Lung (tissue), 12 donors: ENCODE results near the gene BDKRB2. TPM values are rescaled to one million over a fixed set of nuclear protein-coding genes. Genes with fewer than 3 reads are reported as not detected.

Source experiments
- ATAC-seq: fragments of 200-7000 bp; cut with Tn5 transposase; one replicate; pipeline ENCODE4 v1.9.1; 2020; ENCODE audit warnings: moderate number of reproducible peaks; ENCODE audit not compliant: insufficient read depth, low FRiP score
- DNase-seq, 3 donors: peaks; one replicate each; pipeline ENCODE4 v3.0.0-alpha.2; 2013 to 2017
- H3K27ac ChIP-seq, 2 donors: one replicate each; pipeline ENCODE4 v1.5.1; 2013; ENCODE audit warnings: mild to moderate bottlenecking in 2 of 2, moderate library complexity in 2 of 2, control low read depth in 1 of 2, inconsistent platforms in 1 of 2, low read depth in 1 of 2, low read length in 1 of 2
- H3K27me3 ChIP-seq, 3 donors: one replicate each; pipeline ENCODE4 v1.5.1; 2013; ENCODE audit warnings: low read length in 2 of 3; ENCODE audit not compliant: control insufficient read depth in 3 of 3, insufficient read depth in 3 of 3
- H3K36me3 ChIP-seq, 4 donors: one replicate each; pipeline ENCODE4 v1.5.1; 2013; ENCODE audit warnings: low read length in 4 of 4, mild to moderate bottlenecking in 1 of 4, moderate library complexity in 1 of 4; ENCODE audit not compliant: control insufficient read depth in 4 of 4, insufficient read depth in 4 of 4
- H3K4me1 ChIP-seq, 5 donors: one replicate each; pipeline ENCODE4 v1.5.1; 2013; ENCODE audit warnings: low read length in 5 of 5, mild to moderate bottlenecking in 2 of 5, moderate library complexity in 1 of 5; ENCODE audit not compliant: control insufficient read depth in 5 of 5, insufficient read depth in 5 of 5
- H3K4me3 ChIP-seq: one replicate; pipeline ENCODE4 v1.5.1; 2013; ENCODE audit warnings: mild to moderate bottlenecking, control low read depth, moderate library complexity
- H3K9ac ChIP-seq, 2 donors: one replicate each; pipeline ENCODE4 v1.5.1; 2013; ENCODE audit warnings: low read length in 2 of 2, control low read depth in 1 of 2; ENCODE audit not compliant: insufficient read depth in 1 of 2
- H3K9me3 ChIP-seq, 4 donors: one replicate each; pipeline ENCODE4 v1.5.1; 2013; ENCODE audit warnings: low read length in 3 of 4, mild to moderate bottlenecking in 1 of 4, moderate library complexity in 1 of 4; ENCODE audit not compliant: control insufficient read depth in 4 of 4, insufficient read depth in 3 of 4
- WGBS, 2 donors: extraction: QIAGEN DNeasy Blood & Tissue Kit; methylation state at CpG; one replicate each; pipeline ENCODE4 v1.1.7; 2013; 5-methylcytosine and 5-hydroxymethylcytosine counted together
- polyA plus RNA-seq, 2 donors: library from polyadenylated mRNA; stranded (reverse); fragments of 200-250 nt; gene quantifications; one replicate each; pipeline ENCODE4 v1.2.1, GENCODE V29; 2013
- total RNA-seq, 2 donors: library from RNA; depleted of rRNA in 1 of 2; stranded (reverse); fragments of >200 nt in 1 of 2; gene quantifications; one replicate each; pipeline ENCODE4 v1.2.1, GENCODE V29; 2014 to 2021
- TF ChIP-seq, protein P1 (sequence below): IDR thresholded peaks from 2 replicates; pipeline ENCODE4 v1.5.1; 2012; ENCODE audit warnings: mild to moderate bottlenecking; ENCODE audit errors: control extremely low read depth, extremely low read depth
- donor health status: control.
- donor health status: control.
- donor health status: Bipolar disorder and iron deficiency.
- donor health status: healthy.
- donor health status: DM: yes; HTN: yes; CAD: no.

The BDKRB2 gene
- total and polyA plus RNA-seq, 4 donors: 0.77 to 5.8 (median 2.4) TPM

- DNase-seq: no peak
- TF ChIP-seq, protein P1, sequence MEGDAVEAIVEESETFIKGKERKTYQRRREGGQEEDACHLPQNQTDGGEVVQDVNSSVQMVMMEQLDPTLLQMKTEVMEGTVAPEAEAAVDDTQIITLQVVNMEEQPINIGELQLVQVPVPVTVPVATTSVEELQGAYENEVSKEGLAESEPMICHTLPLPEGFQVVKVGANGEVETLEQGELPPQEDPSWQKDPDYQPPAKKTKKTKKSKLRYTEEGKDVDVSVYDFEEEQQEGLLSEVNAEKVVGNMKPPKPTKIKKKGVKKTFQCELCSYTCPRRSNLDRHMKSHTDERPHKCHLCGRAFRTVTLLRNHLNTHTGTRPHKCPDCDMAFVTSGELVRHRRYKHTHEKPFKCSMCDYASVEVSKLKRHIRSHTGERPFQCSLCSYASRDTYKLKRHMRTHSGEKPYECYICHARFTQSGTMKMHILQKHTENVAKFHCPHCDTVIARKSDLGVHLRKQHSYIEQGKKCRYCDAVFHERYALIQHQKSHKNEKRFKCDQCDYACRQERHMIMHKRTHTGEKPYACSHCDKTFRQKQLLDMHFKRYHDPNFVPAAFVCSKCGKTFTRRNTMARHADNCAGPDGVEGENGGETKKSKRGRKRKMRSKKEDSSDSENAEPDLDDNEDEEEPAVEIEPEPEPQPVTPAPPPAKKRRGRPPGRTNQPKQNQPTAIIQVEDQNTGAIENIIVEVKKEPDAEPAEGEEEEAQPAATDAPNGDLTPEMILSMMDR: no peak
- H3K27me3 ChIP-seq: no peaks in the 10 kb centered on the region
- H3K4me1 ChIP-seq: peaks cover 0 to 21% (median 9%) of the 10 kb centered on the region in 5 donors
- H3K27ac ChIP-seq: peak overlapping the region in 1 of 2 donors; percentile 15
- 67 to 80% methylated on average over 8 of the region's 8 CpGs for WGBS, 2 donors
- H3K4me3 ChIP-seq: no peak overlapping the region
- no peak overlapping the region for H3K9ac ChIP-seq
- ATAC-seq: no peak
- H3K36me3 ChIP-seq: no peaks in the 10 kb centered on the region
- H3K9me3 ChIP-seq: no peaks in the 10 kb centered on the region
Observed at GRCh38 chr14:96195441-96196081, 9.1 kb upstream of the BDKRB2 start.

DNA sequence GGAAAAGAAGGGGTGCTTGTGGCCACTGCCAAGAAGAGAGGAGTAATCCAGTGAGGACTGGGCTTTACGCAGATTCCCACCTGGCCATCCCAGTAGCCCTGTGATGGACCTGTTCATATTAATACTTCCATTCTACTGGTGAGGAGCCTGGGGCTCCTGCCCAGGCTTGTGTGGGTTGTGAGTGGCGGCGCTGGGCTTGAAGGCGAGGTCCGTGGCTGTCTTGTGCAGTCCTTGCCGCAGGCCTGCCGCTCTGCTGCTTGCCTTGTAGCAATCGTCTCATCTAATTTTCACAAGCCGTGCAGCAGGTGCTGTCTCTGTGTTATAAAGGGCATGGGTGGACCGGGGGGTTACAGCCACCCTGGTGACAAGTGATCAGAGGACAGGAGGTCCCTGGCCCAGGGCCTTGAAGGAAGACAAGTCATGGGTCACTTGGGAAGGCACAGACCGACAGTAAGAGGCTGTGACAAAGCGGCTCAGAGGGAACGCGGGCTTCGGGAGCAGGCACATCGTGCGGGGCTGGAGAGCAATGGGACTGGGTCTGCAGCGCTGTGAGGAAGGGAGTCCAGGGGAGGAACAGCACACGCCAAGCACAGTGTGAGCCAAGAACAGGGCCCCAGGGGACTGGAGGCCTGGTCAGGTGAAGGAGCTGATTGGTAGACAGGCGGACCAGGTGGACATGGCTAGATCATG, 7.3 kb upstream of the BDKRB2 start:
- ATAC-seq: no peak
- H3K9ac ChIP-seq: no peak overlapping the region
- H3K4me3 ChIP-seq: no peak overlapping the region
- no peaks in the 10 kb centered on the region for H3K36me3 ChIP-seq
- H3K27me3 ChIP-seq: no peaks in the 10 kb centered on the region
- 93 to 94% methylated on average over 20 of the region's 20 CpGs for WGBS, 2 donors
- H3K27ac ChIP-seq: peak overlapping the region in 1 of 2 donors; percentile 14
- H3K4me1 ChIP-seq: peaks cover 0 to 21% (median 9%) of the 10 kb centered on the region in 5 donors
- TF ChIP-seq, protein P1: no peak
- H3K9me3 ChIP-seq: no peaks in the 10 kb centered on the region
- DNase-seq: no peak

DNA sequence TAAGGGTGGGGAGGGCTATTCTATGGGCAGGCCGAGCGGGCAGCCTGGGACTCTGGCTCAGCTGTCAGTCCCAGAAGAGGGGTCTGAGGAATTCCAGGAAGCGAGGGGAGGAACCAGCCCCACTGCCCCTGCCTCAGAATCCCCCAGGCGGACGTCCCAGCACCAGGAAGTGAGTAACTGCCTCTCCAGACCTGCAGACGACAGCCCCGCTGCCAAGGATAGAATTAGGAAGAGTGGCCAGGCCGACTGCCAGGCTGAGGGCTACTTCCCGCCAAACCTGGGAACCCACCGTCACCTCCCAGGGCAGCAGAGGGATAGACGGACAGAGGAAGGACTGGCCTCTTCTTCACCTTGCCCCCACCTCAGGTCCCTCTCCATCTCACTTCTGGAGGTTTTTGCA, 6.7 kb upstream of the BDKRB2 start:
- WGBS, 2 donors: 41 to 44% methylated on average over 11 of the region's 11 CpGs
- H3K4me1 ChIP-seq: peaks cover 0 to 21% (median 9%) of the 10 kb centered on the region in 5 donors

More for the DNA sequence above, 6.7 kb upstream of the BDKRB2 start:
- Histone ChIP-seq H3K27ac (peak overlapping the region in 1 of 2 donors; percentile 14), H3K4me3 (no peak overlapping the region), H3K36me3 (no peaks in the 10 kb centered on the region), H3K27me3 (no peaks in the 10 kb centered on the region), H3K9ac (no peak overlapping the region), H3K9me3 (no peaks in the 10 kb centered on the region)
- ATAC-seq (no peak), DNase-seq (no peak)
- TF ChIP-seq, protein P1: no peak
